ENCODE measurements around the gene SPP1. TPM values are rescaled to one million over a fixed set of nuclear protein-coding genes. Genes with fewer than 3 reads are reported as not detected.

SPP1 gene
- total and polyA plus RNA-seq, 9 of the 15 experiments (the other 6 are each of a cell fraction or from before 2014, with no cell fraction given): 0.10 to 0.64 TPM; not detected in 7

DNA sequence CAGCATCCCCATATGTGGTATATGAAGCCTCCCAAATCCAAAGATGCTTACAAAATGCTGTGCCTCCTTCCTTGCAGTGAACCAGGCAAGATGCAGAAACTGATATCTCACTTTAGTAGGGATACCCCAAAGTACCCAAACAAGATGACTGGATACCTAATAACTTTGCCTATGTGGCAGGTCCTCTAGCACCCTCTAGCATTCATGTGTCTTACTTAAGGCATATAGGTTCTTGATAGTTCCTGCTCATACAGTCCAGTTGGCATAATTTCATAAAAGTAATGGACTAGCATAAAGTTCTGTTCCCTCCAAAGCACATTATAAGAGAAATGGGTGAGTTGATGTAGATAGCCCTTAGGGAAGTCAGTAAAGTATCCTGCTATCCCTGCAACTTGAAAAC, 36.8 kb upstream of the SPP1 start:
- Histone ChIP-seq H2AFZ (ENCODE audit: low read depth, low read length) (no peak overlapping the region), H3K9ac (ENCODE audit: insufficient read depth in 1 of 2, low read depth in 2 of 2, low read length in 2 of 2) (no peak overlapping the region), H3K36me3 (ENCODE audit: control insufficient read depth, insufficient read depth, low read length) (no peaks in the 10 kb centered on the region), H3K4me2 (ENCODE audit: insufficient read depth, low read length) (no peak overlapping the region), H3K9me3 (replicated peaks; ENCODE audit: control insufficient read depth, insufficient read depth, low read depth, low read length) (no peaks in the 10 kb centered on the region), H3K27ac (ENCODE audit: extremely low read depth, low read depth, low read length) (no peak overlapping the region), H3K9me1 (ENCODE audit: control insufficient read depth, insufficient read depth, low read length) (no peaks in the 10 kb centered on the region), H3K4me1 (replicated peaks in 1 of 2; ENCODE audit: control insufficient read depth in 2 of 2, insufficient read depth in 2 of 2, low read length in 2 of 2) (no peaks in the 10 kb centered on the region), H3K79me2 (ENCODE audit: control insufficient read depth, insufficient read depth, low read length) (no peaks in the 10 kb centered on the region), H4K20me1 (replicated peaks; ENCODE audit: control insufficient read depth, insufficient read depth, low read length) (no peaks in the 10 kb centered on the region), H3K4me3 (no peak overlapping the region), H3K27me3 (ENCODE audit: control insufficient read depth in 2 of 2, insufficient read depth in 2 of 2, low read length in 2 of 2) (no peaks in the 10 kb centered on the region)
- ChIA-PET POLR2A (no interaction called here), CTCF (ENCODE audit: low intra/inter-chr PET ratio) (no interaction called here)
- TF ChIP-seq TAF15 (IDR thresholded peaks at IDR 0.05; ENCODE audit: low read depth, low read length): no peak
- TF ChIP-seq MYC (IDR thresholded peaks at IDR 0.05; ENCODE audit: low read depth, low read length): no peak
- TF ChIP-seq MYC (CRISPR knock-in tag; IDR thresholded peaks at IDR 0.05; ENCODE audit: borderline replicate concordance, low read depth): no peak
- ATAC-seq (no peak), FAIRE-seq (no peak), DNase-seq (ENCODE audit: extremely low read depth in 1 of 4, low spot score in 3 of 4) (no peak)
- intact Hi-C loops (cut with micrococcal nuclease) (no loop called here), in situ Hi-C loops (cut with MboI) (no loop called here)
- BruUV-seq (replicated peaks): no TSS peak

GRCh38 chr4:87939978-87940690, 35.4 kb upstream of the SPP1 start:
- Histone ChIP-seq H3K27me3 (ENCODE audit: control insufficient read depth in 2 of 2, insufficient read depth in 2 of 2, low read length in 2 of 2) (no peaks in the 10 kb centered on the region), H3K9me1 (ENCODE audit: control insufficient read depth, insufficient read depth, low read length) (no peaks in the 10 kb centered on the region), H4K20me1 (replicated peaks; ENCODE audit: control insufficient read depth, insufficient read depth, low read length) (no peaks in the 10 kb centered on the region), H3K79me2 (ENCODE audit: control insufficient read depth, insufficient read depth, low read length) (no peaks in the 10 kb centered on the region), H3K9me3 (replicated peaks; ENCODE audit: control insufficient read depth, insufficient read depth, low read depth, low read length) (no peaks in the 10 kb centered on the region), H3K4me1 (replicated peaks in 1 of 2; ENCODE audit: control insufficient read depth in 2 of 2, insufficient read depth in 2 of 2, low read length in 2 of 2) (no peaks in the 10 kb centered on the region), H3K4me2 (ENCODE audit: insufficient read depth, low read length) (no peak overlapping the region), H2AFZ (ENCODE audit: low read depth, low read length) (no peak overlapping the region), H3K36me3 (ENCODE audit: control insufficient read depth, insufficient read depth, low read length) (no peaks in the 10 kb centered on the region), H3K4me3 (no peak overlapping the region), H3K27ac (ENCODE audit: extremely low read depth, low read depth, low read length) (no peak overlapping the region), H3K9ac (ENCODE audit: insufficient read depth in 1 of 2, low read depth in 2 of 2, low read length in 2 of 2) (no peak overlapping the region)
- WGBS (ENCODE audit: insufficient coverage, low coverage, missing lambda C conversion rate): 3% methylated on average over 2 of the region's 2 CpGs
- POLR2A ChIA-PET: no interaction called here
- in situ Hi-C loops (cut with MboI): no loop called here
- DNase-seq (ENCODE audit: extremely low read depth in 1 of 4, low spot score in 3 of 4): no peak
- intact Hi-C loops (cut with micrococcal nuclease): no loop called here
- BruUV-seq (replicated peaks): no TSS peak
- FAIRE-seq: no peak
- ATAC-seq: no peak
- CTCF ChIA-PET (ENCODE audit: low intra/inter-chr PET ratio): no interaction called here
- TF ChIP-seq STAG1 (CRISPR knock-in tag; IDR thresholded peaks at IDR 0.05; ENCODE audit: borderline replicate concordance) (no peak), THRB (CRISPR knock-in tag; conservative IDR thresholded peaks at IDR 0.05) (no peak), CHD1 (IDR thresholded peaks at IDR 0.05; ENCODE audit: low read length) (no peak), RBM14 (IDR thresholded peaks at IDR 0.05; ENCODE audit: borderline replicate concordance, insufficient read depth, low read depth, low read length) (no peak), ZNF609 (CRISPR knock-in tag; IDR thresholded peaks at IDR 0.05; ENCODE audit: borderline replicate concordance) (no peak), ZNF347 (CRISPR knock-in tag; IDR thresholded peaks at IDR 0.05; ENCODE audit: low read depth) (no peak), CREM (IDR thresholded peaks at IDR 0.05; ENCODE audit: low read depth) (no peak)

Data from K562 (cell line).